Lung (tissue), 12 donors: ENCODE results near the gene SDR42E1. TPM values are rescaled to one million over a fixed set of nuclear protein-coding genes. Genes with fewer than 3 reads are reported as not detected.

Source experiments
- ATAC-seq: fragments of 200-7000 bp; cut with Tn5 transposase; one replicate; pipeline ENCODE4 v1.9.1; 2020; ENCODE audit warnings: moderate number of reproducible peaks; ENCODE audit not compliant: insufficient read depth, low FRiP score
- DNase-seq, 3 donors: peaks; one replicate each; pipeline ENCODE4 v3.0.0-alpha.2; 2013 to 2017
- H3K27ac ChIP-seq, 2 donors: one replicate each; pipeline ENCODE4 v1.5.1; 2013; ENCODE audit warnings: mild to moderate bottlenecking in 2 of 2, moderate library complexity in 2 of 2, control low read depth in 1 of 2, inconsistent platforms in 1 of 2, low read depth in 1 of 2, low read length in 1 of 2
- H3K27me3 ChIP-seq, 3 donors: one replicate each; pipeline ENCODE4 v1.5.1; 2013; ENCODE audit warnings: low read length in 2 of 3; ENCODE audit not compliant: control insufficient read depth in 3 of 3, insufficient read depth in 3 of 3
- H3K36me3 ChIP-seq, 4 donors: one replicate each; pipeline ENCODE4 v1.5.1; 2013; ENCODE audit warnings: low read length in 4 of 4, mild to moderate bottlenecking in 1 of 4, moderate library complexity in 1 of 4; ENCODE audit not compliant: control insufficient read depth in 4 of 4, insufficient read depth in 4 of 4
- H3K4me1 ChIP-seq, 5 donors: one replicate each; pipeline ENCODE4 v1.5.1; 2013; ENCODE audit warnings: low read length in 5 of 5, mild to moderate bottlenecking in 2 of 5, moderate library complexity in 1 of 5; ENCODE audit not compliant: control insufficient read depth in 5 of 5, insufficient read depth in 5 of 5
- H3K4me3 ChIP-seq: one replicate; pipeline ENCODE4 v1.5.1; 2013; ENCODE audit warnings: mild to moderate bottlenecking, control low read depth, moderate library complexity
- H3K9ac ChIP-seq, 2 donors: one replicate each; pipeline ENCODE4 v1.5.1; 2013; ENCODE audit warnings: low read length in 2 of 2, control low read depth in 1 of 2; ENCODE audit not compliant: insufficient read depth in 1 of 2
- H3K9me3 ChIP-seq, 4 donors: one replicate each; pipeline ENCODE4 v1.5.1; 2013; ENCODE audit warnings: low read length in 3 of 4, mild to moderate bottlenecking in 1 of 4, moderate library complexity in 1 of 4; ENCODE audit not compliant: control insufficient read depth in 4 of 4, insufficient read depth in 3 of 4
- WGBS, 2 donors: extraction: QIAGEN DNeasy Blood & Tissue Kit; methylation state at CpG; one replicate each; pipeline ENCODE4 v1.1.7; 2013; 5-methylcytosine and 5-hydroxymethylcytosine counted together
- polyA plus RNA-seq, 2 donors: library from polyadenylated mRNA; stranded (reverse); fragments of 200-250 nt; gene quantifications; one replicate each; pipeline ENCODE4 v1.2.1, GENCODE V29; 2013
- total RNA-seq, 2 donors: library from RNA; depleted of rRNA in 1 of 2; stranded (reverse); fragments of >200 nt in 1 of 2; gene quantifications; one replicate each; pipeline ENCODE4 v1.2.1, GENCODE V29; 2014 to 2021
- TF ChIP-seq, protein P1 (sequence below): IDR thresholded peaks from 2 replicates; pipeline ENCODE4 v1.5.1; 2012; ENCODE audit warnings: mild to moderate bottlenecking; ENCODE audit errors: control extremely low read depth, extremely low read depth
- donor health status: control.
- donor health status: control.
- donor health status: Bipolar disorder and iron deficiency.
- donor health status: healthy.
- donor health status: DM: yes; HTN: yes; CAD: no.

SDR42E1 gene
- total and polyA plus RNA-seq, 4 donors: 1.2 to 9.5 (median 4.0) TPM

DNA sequence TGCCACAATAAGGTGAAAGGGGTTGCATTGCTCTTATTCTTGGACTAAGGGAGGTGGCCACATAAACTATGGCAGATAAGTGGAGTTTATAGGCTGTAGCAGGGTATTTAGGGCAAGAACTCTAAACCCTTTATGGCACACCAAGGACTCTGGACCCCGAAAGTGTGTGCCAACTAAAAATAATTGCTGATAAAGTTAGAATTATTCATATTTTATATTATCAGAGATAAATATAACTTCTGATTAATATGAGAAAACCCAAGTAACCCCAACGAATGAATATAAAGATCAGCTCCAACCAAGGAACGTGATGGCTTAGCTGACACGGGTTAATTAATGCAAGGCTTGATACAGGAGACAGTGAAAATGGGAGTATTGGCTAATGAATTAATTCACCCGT lies 8.8 kb upstream of the SDR42E1 start:
- Histone ChIP-seq H3K27ac (no peak overlapping the region), H3K4me3 (no peak overlapping the region), H3K4me1 (no peaks in the 10 kb centered on the region), H3K9ac (no peak overlapping the region), H3K36me3 (no peaks in the 10 kb centered on the region), H3K27me3 (peaks cover 0 to 5% (median 0%) of the 10 kb centered on the region in 3 donors), H3K9me3 (peaks cover 0 to 6% (median under 1%) of the 10 kb centered on the region in 4 donors)
- WGBS, 2 donors: 92 to 95% methylated on average over 5 of the region's 5 CpGs
- TF ChIP-seq, protein P1, sequence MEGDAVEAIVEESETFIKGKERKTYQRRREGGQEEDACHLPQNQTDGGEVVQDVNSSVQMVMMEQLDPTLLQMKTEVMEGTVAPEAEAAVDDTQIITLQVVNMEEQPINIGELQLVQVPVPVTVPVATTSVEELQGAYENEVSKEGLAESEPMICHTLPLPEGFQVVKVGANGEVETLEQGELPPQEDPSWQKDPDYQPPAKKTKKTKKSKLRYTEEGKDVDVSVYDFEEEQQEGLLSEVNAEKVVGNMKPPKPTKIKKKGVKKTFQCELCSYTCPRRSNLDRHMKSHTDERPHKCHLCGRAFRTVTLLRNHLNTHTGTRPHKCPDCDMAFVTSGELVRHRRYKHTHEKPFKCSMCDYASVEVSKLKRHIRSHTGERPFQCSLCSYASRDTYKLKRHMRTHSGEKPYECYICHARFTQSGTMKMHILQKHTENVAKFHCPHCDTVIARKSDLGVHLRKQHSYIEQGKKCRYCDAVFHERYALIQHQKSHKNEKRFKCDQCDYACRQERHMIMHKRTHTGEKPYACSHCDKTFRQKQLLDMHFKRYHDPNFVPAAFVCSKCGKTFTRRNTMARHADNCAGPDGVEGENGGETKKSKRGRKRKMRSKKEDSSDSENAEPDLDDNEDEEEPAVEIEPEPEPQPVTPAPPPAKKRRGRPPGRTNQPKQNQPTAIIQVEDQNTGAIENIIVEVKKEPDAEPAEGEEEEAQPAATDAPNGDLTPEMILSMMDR: no peak
- DNase-seq (no peak), ATAC-seq (no peak)

DNA sequence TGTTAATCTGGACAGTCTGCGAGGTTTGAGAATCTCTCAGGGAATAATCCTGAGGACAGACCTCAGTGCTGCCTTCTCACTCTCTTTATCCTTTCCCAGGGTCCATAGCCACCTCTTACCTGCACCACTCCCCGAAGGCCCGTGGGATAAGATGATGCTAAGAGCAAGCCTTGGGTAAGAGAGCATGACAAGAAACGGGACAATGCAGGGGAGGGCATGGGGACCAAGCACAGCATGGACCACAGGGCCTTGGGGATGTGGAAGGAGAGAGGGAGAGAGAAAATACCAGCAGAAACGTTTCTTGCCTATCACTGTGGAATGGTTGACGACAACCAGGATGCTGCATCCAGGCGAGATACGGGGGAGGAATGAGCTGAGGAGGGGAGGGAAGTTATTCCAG lies 8.3 kb upstream of the SDR42E1 start:
- TF ChIP-seq, protein P1: no peak
- Histone ChIP-seq H3K9me3 (peaks cover 0 to 7% (median 0%) of the 10 kb centered on the region in 4 donors), H3K4me3 (no peak overlapping the region), H3K27ac (no peak overlapping the region), H3K36me3 (no peaks in the 10 kb centered on the region), H3K27me3 (peaks cover 0 to 5% (median 0%) of the 10 kb centered on the region in 3 donors), H3K4me1 (no peaks in the 10 kb centered on the region), H3K9ac (no peak overlapping the region)
- no peak for ATAC-seq
- 62 to 71% methylated on average over 8 of the region's 8 CpGs for WGBS, 2 donors
- DNase-seq: no peak

DNA sequence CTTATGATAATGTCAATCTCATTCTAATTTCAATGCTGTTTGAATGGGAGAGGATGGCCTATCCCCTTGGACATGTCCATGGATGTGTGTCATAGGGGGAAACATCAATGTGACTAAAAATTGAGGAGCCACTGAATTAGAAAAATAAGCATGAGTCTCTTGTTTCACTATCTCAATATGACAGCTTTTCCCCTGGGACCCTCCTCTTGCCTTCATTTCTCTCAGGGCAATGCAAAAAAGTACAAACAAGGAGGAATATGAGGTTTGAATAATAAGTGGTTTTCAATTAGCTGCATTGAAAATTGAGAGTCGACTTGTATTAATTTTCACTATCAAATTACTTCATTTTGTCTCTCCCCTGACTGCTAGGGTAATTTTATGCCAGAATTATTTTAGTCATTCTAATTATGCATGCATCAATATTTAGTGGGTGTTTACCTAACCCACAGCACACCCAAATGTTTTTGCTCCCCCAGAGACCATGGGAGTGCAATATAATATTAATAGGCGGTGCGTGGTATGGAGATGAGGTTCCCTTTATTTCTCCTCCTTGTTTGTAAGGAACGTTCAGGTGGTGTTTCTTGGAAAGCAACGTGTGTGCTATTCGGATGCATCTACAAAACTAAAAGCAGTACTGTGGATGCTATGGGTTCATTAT lies 6.8 kb upstream of the SDR42E1 start:
- DNase-seq: no peak
- TF ChIP-seq, protein P1: no peak
- WGBS, 2 donors: 83 to 90% methylated on average over 6 of the region's 6 CpGs
- Histone ChIP-seq H3K27me3 (no peaks in the 10 kb centered on the region), H3K27ac (no peak overlapping the region), H3K9ac (no peak overlapping the region), H3K36me3 (no peaks in the 10 kb centered on the region), H3K4me1 (no peaks in the 10 kb centered on the region), H3K4me3 (no peak overlapping the region), H3K9me3 (peaks cover 0 to 7% (median 0%) of the 10 kb centered on the region in 4 donors)
- ATAC-seq: no peak
